Astrocyte (in vitro differentiated cells and primary cell): Measurements from ENCODE around the gene SELENOS.

Experiments used
- CTCF ChIP-seq: IDR thresholded peaks from 2 replicates; pipeline ENCODE4 v1.5.1; 2011; ENCODE audit warnings: low read depth, mild to moderate bottlenecking, inconsistent platforms, low read length, moderate library complexity; ENCODE audit not compliant: insufficient read depth
- EZH2 ChIP-seq: IDR thresholded peaks from 2 replicates; pipeline ENCODE4 v1.6.1; 2012; ENCODE audit warnings: mild to moderate bottlenecking, low read length, inconsistent platforms; ENCODE audit not compliant: insufficient read depth

- TF ChIP-seq CTCF (no peak), EZH2 (no peak)
Measured at GRCh38 chr15:101242160-101242998, 34.9 kb downstream of the SELENOS start.
